ENCODE data around the gene LRRC17.
A peak's percentile ranks its signal among the peaks of the same experiment; 100 is the strongest.

The LRRC17 gene

GRCh38 chr7:102892631-102893278 is 20.0 kb upstream of the LRRC17 start:
- TF ChIP-seq CTCF (IDR thresholded peaks at IDR 0.05; ENCODE audit: low read depth, low read length, poor library complexity, severe bottlenecking), result no peak
- no peak for TF ChIP-seq EZH2phosphoT487 (IDR thresholded peaks at IDR 0.05; ENCODE audit: borderline replicate concordance, low read length)
- Histone ChIP-seq H3K36me3 (ENCODE audit: control insufficient read depth, low read length) (no peaks in the 10 kb centered on the region), H3K4me3 (ENCODE audit: low read length) (no peak overlapping the region), H3F3A (ENCODE audit: control insufficient read depth, insufficient read depth) (no peaks in the 10 kb centered on the region), H3K79me2 (ENCODE audit: control insufficient read depth, low read length) (no peaks in the 10 kb centered on the region), H3K27ac (ENCODE audit: low read depth, low read length) (no peak overlapping the region), H3K9me3 (ENCODE audit: control insufficient read depth, insufficient read depth, low read length) (no peaks in the 10 kb centered on the region), H3K9me2 (replicated peaks; ENCODE audit: control insufficient read depth, low read length) (no peaks in the 10 kb centered on the region), H3K4me1 (ENCODE audit: control insufficient read depth, low read length) (peaks cover 23% of the 10 kb centered on the region), H3K27me3 (ENCODE audit: control insufficient read depth, low read length) (no peaks in the 10 kb centered on the region), H4K20me1 (ENCODE audit: control insufficient read depth, insufficient read depth, low read depth, low read length) (no peaks in the 10 kb centered on the region), H3K4me2 (ENCODE audit: low read length) (peak overlapping the region; percentile 19)

- Histone ChIP-seq H4K20me1 (ENCODE audit: control insufficient read depth, insufficient read depth, low read depth, low read length) (no peaks in the 10 kb centered on the region), H3K9me2 (replicated peaks; ENCODE audit: control insufficient read depth, low read length) (no peaks in the 10 kb centered on the region), H3K36me3 (ENCODE audit: control insufficient read depth, low read length) (no peaks in the 10 kb centered on the region), H3K4me1 (ENCODE audit: control insufficient read depth, low read length) (peaks cover 19% of the 10 kb centered on the region), H3K27ac (ENCODE audit: low read depth, low read length) (no peak overlapping the region), H3K79me2 (ENCODE audit: control insufficient read depth, low read length) (no peaks in the 10 kb centered on the region), H3K9me3 (ENCODE audit: control insufficient read depth, insufficient read depth, low read length) (no peaks in the 10 kb centered on the region), H3F3A (ENCODE audit: control insufficient read depth, insufficient read depth) (no peaks in the 10 kb centered on the region), H3K4me2 (ENCODE audit: low read length) (no peak overlapping the region), H3K4me3 (ENCODE audit: low read length) (no peak overlapping the region), H3K27me3 (ENCODE audit: control insufficient read depth, low read length) (no peaks in the 10 kb centered on the region)
- TF ChIP-seq CTCF (IDR thresholded peaks at IDR 0.05; ENCODE audit: low read depth, low read length, poor library complexity, severe bottlenecking), result no peak
- TF ChIP-seq EZH2phosphoT487 (IDR thresholded peaks at IDR 0.05; ENCODE audit: borderline replicate concordance, low read length), result no peak
Observed at GRCh38 chr7:102895602-102896001, 17.2 kb upstream of the LRRC17 start.

- Histone ChIP-seq H3K27me3 (ENCODE audit: control insufficient read depth, low read length) (no peaks in the 10 kb centered on the region), H3K27ac (ENCODE audit: low read depth, low read length) (no peak overlapping the region), H3K4me3 (ENCODE audit: low read length) (no peak overlapping the region), H3K9me2 (replicated peaks; ENCODE audit: control insufficient read depth, low read length) (no peaks in the 10 kb centered on the region), H3K9me3 (ENCODE audit: control insufficient read depth, insufficient read depth, low read length) (no peaks in the 10 kb centered on the region), H3K79me2 (ENCODE audit: control insufficient read depth, low read length) (no peaks in the 10 kb centered on the region), H3K4me2 (ENCODE audit: low read length) (no peak overlapping the region), H3F3A (ENCODE audit: control insufficient read depth, insufficient read depth) (no peaks in the 10 kb centered on the region), H3K4me1 (ENCODE audit: control insufficient read depth, low read length) (peaks cover 16% of the 10 kb centered on the region), H3K36me3 (ENCODE audit: control insufficient read depth, low read length) (no peaks in the 10 kb centered on the region), H4K20me1 (ENCODE audit: control insufficient read depth, insufficient read depth, low read depth, low read length) (no peaks in the 10 kb centered on the region)
- TF ChIP-seq CTCF (IDR thresholded peaks at IDR 0.05; ENCODE audit: low read depth, low read length, poor library complexity, severe bottlenecking) (no peak), EZH2phosphoT487 (IDR thresholded peaks at IDR 0.05; ENCODE audit: borderline replicate concordance, low read length) (no peak)
Observed at GRCh38 chr7:102896585-102896984, 16.2 kb upstream of the LRRC17 start.

Measured in DOHH2 (cell line).